Measurements from ENCODE around the gene VTCN1. TPM values are rescaled to one million over a fixed set of nuclear protein-coding genes. Genes with fewer than 3 reads are reported as not detected.

VTCN1 gene
- total and polyA plus RNA-seq, 2 of the 13 experiments (the other 11 are each of a cell fraction or from before 2014, with no cell fraction given) = not detected

- TF ChIP-seq, protein P1, sequence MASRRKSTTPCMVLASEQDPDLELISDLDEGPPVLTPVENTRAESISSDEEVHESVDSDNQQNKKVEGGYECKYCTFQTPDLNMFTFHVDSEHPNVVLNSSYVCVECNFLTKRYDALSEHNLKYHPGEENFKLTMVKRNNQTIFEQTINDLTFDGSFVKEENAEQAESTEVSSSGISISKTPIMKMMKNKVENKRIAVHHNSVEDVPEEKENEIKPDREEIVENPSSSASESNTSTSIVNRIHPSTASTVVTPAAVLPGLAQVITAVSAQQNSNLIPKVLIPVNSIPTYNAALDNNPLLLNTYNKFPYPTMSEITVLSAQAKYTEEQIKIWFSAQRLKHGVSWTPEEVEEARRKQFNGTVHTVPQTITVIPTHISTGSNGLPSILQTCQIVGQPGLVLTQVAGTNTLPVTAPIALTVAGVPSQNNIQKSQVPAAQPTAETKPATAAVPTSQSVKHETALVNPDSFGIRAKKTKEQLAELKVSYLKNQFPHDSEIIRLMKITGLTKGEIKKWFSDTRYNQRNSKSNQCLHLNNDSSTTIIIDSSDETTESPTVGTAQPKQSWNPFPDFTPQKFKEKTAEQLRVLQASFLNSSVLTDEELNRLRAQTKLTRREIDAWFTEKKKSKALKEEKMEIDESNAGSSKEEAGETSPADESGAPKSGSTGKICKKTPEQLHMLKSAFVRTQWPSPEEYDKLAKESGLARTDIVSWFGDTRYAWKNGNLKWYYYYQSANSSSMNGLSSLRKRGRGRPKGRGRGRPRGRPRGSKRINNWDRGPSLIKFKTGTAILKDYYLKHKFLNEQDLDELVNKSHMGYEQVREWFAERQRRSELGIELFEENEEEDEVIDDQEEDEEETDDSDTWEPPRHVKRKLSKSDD (CRISPR knock-in tag; IDR thresholded peaks at IDR 0.05; ENCODE audit: low read depth) = no peak
These were observed 40.7 kb downstream of the VTCN1 start (continued) for GRCh38 chr1:117169871-117170596.

DNA sequence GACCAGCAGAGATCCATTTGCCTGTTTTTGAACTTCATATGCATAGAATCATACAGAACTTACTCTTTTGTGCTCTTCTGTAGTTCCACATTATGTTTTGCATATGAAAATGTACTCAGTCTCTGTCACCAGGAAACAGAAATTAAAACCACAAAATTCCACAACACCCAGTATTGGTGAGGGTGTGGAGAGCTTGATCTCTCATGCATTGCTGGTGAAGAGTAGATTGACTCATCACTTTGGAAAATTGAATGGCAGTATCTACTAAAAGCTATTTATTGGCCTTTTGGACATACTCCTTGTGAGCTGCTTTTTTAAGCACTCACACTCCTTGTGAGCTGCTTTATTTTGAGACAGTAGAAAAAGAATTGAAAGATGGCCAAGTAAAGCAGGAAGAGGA, 43.3 kb downstream of the VTCN1 start:
- Histone ChIP-seq H3K4me3 (replicated peaks in 1 of 3; ENCODE audit: insufficient read depth in 1 of 3, low read depth in 2 of 3, low read length in 3 of 3) (no peak overlapping the region), H4K20me1 (ENCODE audit: insufficient read depth, low read length) (no peaks in the 10 kb centered on the region), H3K4me1 (ENCODE audit: insufficient read depth, low read length) (peaks cover 9% of the 10 kb centered on the region), H3K9ac (ENCODE audit: insufficient read depth, low read depth, low read length) (no peak overlapping the region), H3K9me3 (ENCODE audit: low read length) (no peaks in the 10 kb centered on the region), H2AFZ (ENCODE audit: low read length) (no peak overlapping the region), H3K4me2 (ENCODE audit: low read depth, low read length) (no peak overlapping the region), H3K27ac (ENCODE audit: extremely low read length, insufficient read depth, low read length) (no peak overlapping the region), H3K36me3 (replicated peaks in 1 of 2; ENCODE audit: control insufficient read depth in 1 of 2, insufficient read depth in 2 of 2, low read length in 2 of 2) (no peaks in the 10 kb centered on the region), H3K27me3 (ENCODE audit: control insufficient read depth in 1 of 2, insufficient read depth in 2 of 2, low read length in 2 of 2) (no peaks in the 10 kb centered on the region), H3K79me2 (ENCODE audit: insufficient read depth, low read length) (no peaks in the 10 kb centered on the region)
- FAIRE-seq = no peak
- CTCF ChIA-PET (ENCODE audit: low intra/inter-chr PET ratio, low total read pairs) = no interaction called here
- no peak for ATAC-seq
- BruUV-seq (replicated peaks) = no TSS peak
- no peak for DNase-seq (ENCODE audit: low spot score)
- in situ Hi-C loops (cut with HindIII; ENCODE audit: extremely low pct_ligation_motif_present, low pct_unique_long_range_greater_than_20kb) = no loop called here
- intact Hi-C loops (cut with micrococcal nuclease; ENCODE audit: unreplicated experiment) = no loop called here
- POLR2A ChIA-PET = no interaction called here
- TF ChIP-seq ZUFSP (CRISPR knock-in tag; IDR thresholded peaks at IDR 0.05; ENCODE audit: borderline replicate concordance) (no peak), CREBL2 (CRISPR knock-in tag; IDR thresholded peaks at IDR 0.05; ENCODE audit: borderline replicate concordance) (no peak), ZNF83 (CRISPR knock-in tag; IDR thresholded peaks at IDR 0.05; ENCODE audit: borderline replicate concordance) (no peak), ZNF451 (CRISPR knock-in tag; IDR thresholded peaks at IDR 0.05) (no peak), ATM (IDR thresholded peaks at IDR 0.05; ENCODE audit: borderline replicate concordance) (no peak), ZNF33A (CRISPR knock-in tag; IDR thresholded peaks at IDR 0.05; ENCODE audit: borderline replicate concordance) (no peak)
- TF ChIP-seq, protein P2, sequence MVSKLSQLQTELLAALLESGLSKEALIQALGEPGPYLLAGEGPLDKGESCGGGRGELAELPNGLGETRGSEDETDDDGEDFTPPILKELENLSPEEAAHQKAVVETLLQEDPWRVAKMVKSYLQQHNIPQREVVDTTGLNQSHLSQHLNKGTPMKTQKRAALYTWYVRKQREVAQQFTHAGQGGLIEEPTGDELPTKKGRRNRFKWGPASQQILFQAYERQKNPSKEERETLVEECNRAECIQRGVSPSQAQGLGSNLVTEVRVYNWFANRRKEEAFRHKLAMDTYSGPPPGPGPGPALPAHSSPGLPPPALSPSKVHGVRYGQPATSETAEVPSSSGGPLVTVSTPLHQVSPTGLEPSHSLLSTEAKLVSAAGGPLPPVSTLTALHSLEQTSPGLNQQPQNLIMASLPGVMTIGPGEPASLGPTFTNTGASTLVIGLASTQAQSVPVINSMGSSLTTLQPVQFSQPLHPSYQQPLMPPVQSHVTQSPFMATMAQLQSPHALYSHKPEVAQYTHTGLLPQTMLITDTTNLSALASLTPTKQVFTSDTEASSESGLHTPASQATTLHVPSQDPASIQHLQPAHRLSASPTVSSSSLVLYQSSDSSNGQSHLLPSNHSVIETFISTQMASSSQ (IDR thresholded peaks at IDR 0.05; ENCODE audit: low read depth) = no peak
- TF ChIP-seq, protein P2 (CRISPR knock-in tag; IDR thresholded peaks at IDR 0.05; ENCODE audit: borderline replicate concordance) = no peak

Measured in HepG2 (cell line).